HepG2 (cell line): Measurements from ENCODE around the gene POTEF. TPM values are rescaled to one million over a fixed set of nuclear protein-coding genes. Genes with fewer than 3 reads are reported as not detected.
"Not testable (repeated sequence)": the region's sequence is repeated elsewhere in the genome, so short reads cannot be mapped to it uniquely, and the experiment has no call there.

Experiments
- ATAC-seq: fragments of 200-7000 bp; cut with Tn5 transposase; 3 replicates; pipeline ENCODE4 v1.9.1; 2020; ENCODE audit warnings: mild to moderate bottlenecking, moderate library complexity
- BruUV-seq: library from RNA; stranded (reverse); fragments of 400-500 nt; replicated peaks from 2 replicates; lab custom pipeline; 2021; lab: Mats Ljungman, UMichigan
- CTCF ChIA-PET: fragments of 300-600 bp; formaldehyde crosslinking; extraction: SDS; loops from one replicate; lab custom pipeline; 2021; ENCODE audit warnings: low total read pairs, inconsistent platforms, low intra/inter-chr PET ratio; lab: Yijun Ruan, JAX
- POLR2A ChIA-PET: fragments of 350-600 bp; sonication (Branson Sonifier 250); formaldehyde crosslinking; loops from one replicate; lab custom pipeline; 2020; ENCODE audit warnings: antibody characterized with exemption, inconsistent platforms; lab: Yijun Ruan, JAX
- DNase-seq: peaks from one replicate; pipeline ENCODE4 v3.0.0-alpha.2; 2015; ENCODE audit warnings: low spot score
- FAIRE-seq: peaks from 3 replicates; lab custom pipeline; 2011; peaks lifted over from hg19 to GRCh38; lab: Jason Lieb, UNC
- H2AFZ ChIP-seq: one replicate; pipeline ENCODE4 v1.6.1; 2011; ENCODE audit warnings: low read length, inconsistent platforms
- H3K27ac ChIP-seq: fragments of 300-600 bp; 3 replicates; pipeline ENCODE4 v1.8.0; 2011; ENCODE audit warnings: mixed run types, mild to moderate bottlenecking, mixed read lengths, low read length, inconsistent platforms; ENCODE audit not compliant: insufficient read depth; ENCODE audit errors: extremely low read length
- H3K27me3 ChIP-seq, 2 experiments: fragments of 200-600 bp in 1 of 2; 2 replicates in 1 of 2; 3 replicates in 1 of 2; pipeline versions ENCODE4 v1.6.0 to v1.8.0; 2011; ENCODE audit warnings: low read length in 2 of 2, mild to moderate bottlenecking in 2 of 2, moderate library complexity in 2 of 2, inconsistent platforms in 1 of 2; ENCODE audit not compliant: insufficient read depth in 2 of 2, control insufficient read depth in 1 of 2
- H3K36me3 ChIP-seq, 2 experiments: fragments of 200-600 bp in 1 of 2; replicated peaks in 1 of 2; 2 replicates in 1 of 2; 3 replicates in 1 of 2; pipeline versions ENCODE4 v1.5.1 to v1.8.0; 2011; ENCODE audit warnings: low read length in 2 of 2, inconsistent platforms in 1 of 2; ENCODE audit not compliant: insufficient read depth in 2 of 2, control insufficient read depth in 1 of 2
- H3K4me1 ChIP-seq: 2 replicates; pipeline ENCODE4 v1.5.1; 2012; ENCODE audit warnings: low read length, inconsistent platforms; ENCODE audit not compliant: insufficient read depth
- H3K4me2 ChIP-seq: 2 replicates; pipeline ENCODE4 v1.6.0; 2011; ENCODE audit warnings: low read depth, low read length, inconsistent platforms
- H3K4me3 ChIP-seq, 3 experiments: fragments of 200-600 bp in 1 of 3; sonication (generic), shearing (Covaris generic) in 1 of 3; replicated peaks in 1 of 3; 2 replicates each; pipeline ENCODE4 v1.5.1; 2011 to 2016; ENCODE audit warnings: low read length in 3 of 3, inconsistent platforms in 2 of 3, low read depth in 2 of 3, mild to moderate bottlenecking in 2 of 3, control low read depth in 1 of 3, mixed read lengths in 1 of 3; ENCODE audit not compliant: insufficient read depth in 1 of 3
- H3K79me2 ChIP-seq: one replicate; pipeline ENCODE4 v1.6.1; 2011; ENCODE audit warnings: low read length, inconsistent platforms; ENCODE audit not compliant: insufficient read depth
- H3K9ac ChIP-seq: 2 replicates; pipeline ENCODE4 v1.6.0; 2011; ENCODE audit warnings: mild to moderate bottlenecking, low read depth, low read length, inconsistent platforms; ENCODE audit not compliant: insufficient read depth
- H3K9me3 ChIP-seq: 2 replicates; pipeline ENCODE4 v1.5.1; 2012; ENCODE audit warnings: mild to moderate bottlenecking, low read length
- H4K20me1 ChIP-seq: 2 replicates; pipeline ENCODE4 v1.6.0; 2011; ENCODE audit warnings: inconsistent platforms, mild to moderate bottlenecking, low read length, moderate library complexity; ENCODE audit not compliant: insufficient read depth
- WGBS: methylation state at CpG from one replicate; pipeline ENCODE4 v1.1.6; 2017; ENCODE audit warnings: low lambda C conversion rate; 5-methylcytosine and 5-hydroxymethylcytosine counted together
- in situ Hi-C: cut with HindIII; loops from 2 replicates; pipeline ENCODE4 v1.10.0; 2017; ENCODE audit warnings: low pct_unique_long_range_greater_than_20kb; ENCODE audit not compliant: extremely low pct_ligation_motif_present
- intact Hi-C: fragments of 100-400 bp; cut with micrococcal nuclease; formaldehyde crosslinking; loops from one replicate; pipeline ENCODE4 v1.10.0; 2022; ENCODE audit not compliant: unreplicated experiment
- polyA plus RNA-seq, 8 experiments: library from polyadenylated mRNA; depleted of rRNA in 3 of 8; stranded (reverse) in 7 of 8; unstranded in 1 of 8; fragments of >200 nt; fragmentation: Illumina TruSeq in 4 of 8; extraction: Trizol in 4 of 8; gene quantifications; 2 replicates each; pipeline versions ENCODE4 v1.2.1 to v1.2.3, GENCODE V29; 2011 to 2016; ENCODE audit warnings: low read depth in 4 of 8, missing spikeins in 1 of 8, mixed read lengths in 1 of 8; ENCODE audit not compliant: insufficient read depth in 1 of 8
- total RNA-seq, 5 experiments: library from RNA; depleted of rRNA; stranded (reverse); fragments of >200 nt; fragmentation: Illumina TruSeq; extraction: Trizol; gene quantifications; 2 replicates each; pipeline ENCODE4 v1.2.3, GENCODE V29; 2016; ENCODE audit warnings: low read depth in 1 of 5

The POTEF gene
- total and polyA plus RNA-seq, 2 of the 13 experiments (the other 11 are each of a cell fraction or from before 2014, with no cell fraction given): 1.2 to 6.0 TPM

DNA sequence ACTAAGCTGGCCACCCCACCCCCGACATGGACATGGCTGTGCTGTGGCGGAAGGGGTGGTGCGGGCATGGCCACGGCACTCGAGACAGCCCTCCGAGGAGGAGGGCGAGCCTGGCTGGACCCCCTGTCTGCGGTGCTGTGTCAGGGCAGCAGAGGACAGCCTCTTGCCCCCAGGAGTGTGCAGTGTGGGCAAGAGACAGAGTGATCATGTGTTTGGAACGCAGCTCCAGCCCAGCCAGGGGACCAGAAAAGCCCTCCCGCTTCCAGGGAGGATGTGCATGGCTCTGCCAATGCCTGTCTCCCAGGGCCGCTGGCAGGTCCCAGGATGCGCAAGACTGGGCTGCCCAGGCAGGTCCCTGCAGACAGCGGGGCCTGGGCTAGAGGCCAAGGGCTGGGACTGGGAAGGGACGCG lies 9.8 kb upstream of the POTEF start:
- intact Hi-C loops, H3K36me3 ChIP-seq, BruUV-seq, H3K9ac ChIP-seq, H2AFZ ChIP-seq, H3K4me3 ChIP-seq, CTCF ChIA-PET, DNase-seq, H4K20me1 ChIP-seq, POLR2A ChIA-PET, H3K4me2 ChIP-seq, H3K79me2 ChIP-seq, H3K9me3 ChIP-seq, H3K4me1 ChIP-seq, in situ Hi-C loops, H3K27ac ChIP-seq, FAIRE-seq: not testable (repeated sequence)
- WGBS: 54% methylated on average over 10 of the region's 15 CpGs
- ATAC-seq: peak; percentile 7; the same call in 2 of the 3 replicates
- H3K27me3 ChIP-seq: peaks cover 4 to 14% of the 10 kb centered on the region in 2 experiments; a peak in 4 of 5 replicates

DNA sequence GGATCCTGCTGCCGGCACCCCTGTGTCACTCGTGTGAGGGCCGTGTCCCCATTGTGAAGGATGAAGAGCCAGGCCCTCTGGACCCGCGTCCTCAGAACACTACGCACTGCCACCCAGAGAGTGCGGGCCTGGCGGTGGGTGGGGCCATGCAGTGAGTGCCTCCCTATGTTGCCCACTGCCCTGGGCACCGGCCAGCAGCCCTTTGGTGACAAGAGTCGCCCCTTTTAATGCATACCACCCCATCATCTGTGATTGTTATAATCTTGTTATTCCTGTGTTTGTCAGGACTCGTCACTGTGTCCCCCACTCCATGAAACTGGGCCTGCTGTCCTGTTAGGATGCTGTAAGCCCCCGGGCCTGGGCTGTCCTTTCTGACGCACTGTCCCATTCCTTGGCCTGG lies 9.3 kb upstream of the POTEF start:
- H4K20me1 ChIP-seq, H2AFZ ChIP-seq, FAIRE-seq, H3K9me3 ChIP-seq, H3K4me3 ChIP-seq, DNase-seq, in situ Hi-C loops, ATAC-seq, CTCF ChIA-PET, H3K4me2 ChIP-seq, H3K4me1 ChIP-seq, intact Hi-C loops, H3K79me2 ChIP-seq, BruUV-seq, H3K27ac ChIP-seq, H3K9ac ChIP-seq, H3K36me3 ChIP-seq, POLR2A ChIA-PET: not testable (repeated sequence)
- 28% methylated on average over 4 of the region's 13 CpGs for WGBS
- peaks cover 2 to 11% of the 10 kb centered on the region in 2 experiments; a peak in 4 of 5 replicates for H3K27me3 ChIP-seq

DNA sequence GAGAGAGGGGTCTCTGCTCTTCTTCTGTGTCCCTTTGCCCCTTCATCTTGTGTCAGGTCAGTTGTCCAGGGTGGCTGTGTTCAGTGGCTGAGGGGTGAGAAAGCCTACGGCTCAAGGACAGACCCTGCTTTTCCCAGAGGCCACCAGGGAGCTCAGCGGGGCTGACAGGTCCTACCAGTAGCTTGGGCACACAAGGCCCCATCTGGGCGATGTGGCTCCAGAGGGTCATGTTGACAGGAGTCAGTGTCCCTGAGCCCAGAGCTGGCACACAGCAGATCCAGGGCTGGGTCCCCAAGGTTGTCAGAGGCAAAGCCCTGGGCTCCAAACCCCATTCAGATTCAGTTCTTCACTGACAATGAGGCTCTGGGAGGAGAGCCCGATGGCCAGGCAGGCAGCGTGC lies 8.1 kb upstream of the POTEF start:
- not testable (repeated sequence) for DNase-seq, ATAC-seq

DNA sequence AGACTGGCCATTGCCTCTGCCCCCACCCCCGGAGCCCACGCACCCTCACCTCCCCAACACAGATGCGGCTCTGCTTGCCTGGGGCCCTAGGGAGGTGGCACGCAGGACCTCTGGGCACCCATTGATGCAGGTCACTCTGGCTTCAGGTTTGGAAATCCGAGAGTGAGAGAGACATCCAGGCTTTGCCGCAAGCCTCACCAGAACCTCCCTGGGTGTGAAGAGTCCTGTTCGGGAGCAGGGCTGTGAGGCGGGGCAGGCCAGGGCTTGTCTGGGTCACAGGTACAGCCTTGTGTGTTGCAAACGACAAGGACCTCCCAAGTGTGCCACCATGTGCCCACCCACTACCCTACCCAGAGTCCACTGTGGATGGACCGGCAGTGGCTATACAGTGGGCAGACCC lies 7.5 kb upstream of the POTEF start:
- not testable (repeated sequence) for H2AFZ ChIP-seq

More for the DNA sequence above, 8.1 kb upstream of the POTEF start:
- WGBS: 22% methylated on average over 3 of the region's 5 CpGs
- H3K9ac ChIP-seq, H3K79me2 ChIP-seq, BruUV-seq, H2AFZ ChIP-seq, CTCF ChIA-PET, POLR2A ChIA-PET, in situ Hi-C loops, FAIRE-seq, H3K36me3 ChIP-seq, H4K20me1 ChIP-seq, H3K27ac ChIP-seq, H3K4me3 ChIP-seq, H3K9me3 ChIP-seq, H3K27me3 ChIP-seq, H3K4me1 ChIP-seq, H3K4me2 ChIP-seq, intact Hi-C loops: not testable (repeated sequence)

More for the DNA sequence above, 7.5 kb upstream of the POTEF start:
- H3K9me3 ChIP-seq, H3K27ac ChIP-seq, H3K4me1 ChIP-seq, DNase-seq, in situ Hi-C loops, H3K79me2 ChIP-seq, H4K20me1 ChIP-seq, H3K4me3 ChIP-seq, H3K9ac ChIP-seq, FAIRE-seq, BruUV-seq, H3K27me3 ChIP-seq, POLR2A ChIA-PET, ATAC-seq, H3K4me2 ChIP-seq, H3K36me3 ChIP-seq, intact Hi-C loops, CTCF ChIA-PET: not testable (repeated sequence)
- 36% methylated on average over 4 of the region's 10 CpGs for WGBS
